Fibroblast of the conjunctiva (primary cell): ENCODE measurements around the gene SRGAP2C.
"Not testable (repeated sequence)": the region's sequence is repeated elsewhere in the genome, so short reads cannot be mapped to it uniquely, and the experiment has no call there.

Experiments
- DNase-seq: peaks from one replicate; pipeline ENCODE4 v3.0.0-alpha.2; 2010; ENCODE audit warnings: low read depth

SRGAP2C gene

DNA sequence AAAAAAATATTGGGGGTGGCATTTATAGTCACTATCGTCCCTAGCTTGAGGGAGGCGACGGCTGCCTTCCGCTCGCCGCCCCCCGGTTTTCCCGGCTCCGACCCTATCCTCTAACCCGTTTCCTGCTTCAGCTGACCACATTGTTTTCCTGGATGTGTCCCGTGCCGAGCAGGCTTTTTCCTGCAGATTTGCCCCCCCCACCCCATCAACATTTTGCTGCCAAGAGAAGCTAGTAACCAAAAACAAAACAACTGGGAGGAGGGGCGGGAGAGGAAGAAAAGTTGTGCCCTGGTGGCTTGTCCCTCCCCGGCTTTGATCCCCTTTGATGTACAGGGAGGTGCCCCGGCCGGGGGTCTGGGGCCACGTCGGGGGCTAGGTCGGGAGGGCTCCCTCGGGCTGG lies 1.4 kb downstream of the SRGAP2C start:
- not testable (repeated sequence) for DNase-seq

DNA sequence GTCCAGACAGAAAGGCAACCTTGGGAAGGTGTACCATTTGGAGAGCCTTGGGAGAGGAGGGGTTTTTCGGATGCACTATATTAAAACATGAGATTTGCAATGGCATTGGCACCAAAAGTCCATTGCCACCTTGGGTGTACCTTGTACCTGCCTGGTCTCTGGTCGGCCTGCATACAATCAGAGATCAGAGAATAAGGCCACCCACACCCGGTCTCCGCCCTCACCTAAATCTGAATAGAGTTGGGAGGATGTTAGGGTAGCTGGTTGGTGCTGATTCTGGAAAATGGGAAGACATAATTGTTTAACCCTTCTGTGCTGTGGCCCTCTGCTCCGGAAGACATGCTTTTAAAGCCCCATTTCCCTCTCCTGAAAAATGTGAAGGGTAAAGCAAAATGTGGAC lies 3.1 kb downstream of the SRGAP2C start:
- not testable (repeated sequence) for DNase-seq

DNA sequence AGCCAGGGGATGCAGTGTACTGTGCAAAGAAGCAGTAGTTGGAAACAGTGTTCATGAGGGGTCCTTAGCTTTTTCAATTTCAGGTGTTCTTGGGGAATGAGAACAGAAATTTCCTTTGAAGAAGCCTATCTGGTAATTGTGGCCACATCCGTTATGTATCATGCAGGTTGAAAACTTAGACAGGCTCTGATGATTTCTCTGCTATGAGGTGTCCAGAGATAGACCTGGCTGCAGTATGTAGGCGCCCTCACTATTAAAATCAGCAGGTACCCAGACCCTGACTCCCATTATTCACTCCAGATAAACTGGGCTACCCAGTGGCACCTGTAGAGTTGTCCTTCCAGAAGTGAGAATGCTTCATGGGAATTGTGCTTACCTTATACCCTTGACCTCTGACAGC lies 7.7 kb downstream of the SRGAP2C start:
- not testable (repeated sequence) for DNase-seq

DNA sequence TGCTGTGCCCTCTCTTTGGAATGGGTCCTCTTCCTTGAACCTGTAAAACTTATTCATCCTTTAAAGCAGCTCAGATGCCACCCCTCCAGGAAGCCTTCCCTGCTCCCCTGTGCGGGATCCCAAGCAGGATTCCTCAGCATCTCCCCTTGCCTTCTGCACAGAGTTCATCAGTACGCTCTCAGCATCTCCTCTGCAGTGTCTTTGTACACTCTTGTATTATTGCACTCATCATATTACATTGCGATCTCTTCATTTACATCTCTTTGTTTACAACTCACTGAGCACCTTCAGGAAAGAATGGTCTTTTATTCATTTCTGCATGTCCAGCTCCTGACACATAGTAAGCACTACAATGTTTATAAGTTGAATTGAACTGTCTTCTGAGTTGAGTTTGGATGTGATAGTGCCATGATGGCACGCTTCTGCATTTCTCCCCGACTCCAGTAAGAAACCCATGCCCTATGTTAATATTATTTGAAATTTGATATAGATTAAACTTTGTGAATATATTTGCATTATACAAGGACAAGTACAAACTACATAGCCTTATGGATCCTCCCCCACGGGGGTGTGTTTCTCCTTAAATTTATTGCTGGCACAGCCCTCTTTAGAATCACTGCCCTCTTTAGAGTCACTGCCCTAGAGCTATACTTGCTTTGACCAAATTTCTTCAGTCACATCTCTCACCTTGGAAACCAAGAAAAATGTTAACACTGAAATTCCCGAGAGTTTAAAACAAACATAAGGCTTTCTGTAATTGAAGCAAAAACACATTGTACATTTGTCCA lies 12.5 kb downstream of the SRGAP2C start:
- not testable (repeated sequence) for DNase-seq

DNA sequence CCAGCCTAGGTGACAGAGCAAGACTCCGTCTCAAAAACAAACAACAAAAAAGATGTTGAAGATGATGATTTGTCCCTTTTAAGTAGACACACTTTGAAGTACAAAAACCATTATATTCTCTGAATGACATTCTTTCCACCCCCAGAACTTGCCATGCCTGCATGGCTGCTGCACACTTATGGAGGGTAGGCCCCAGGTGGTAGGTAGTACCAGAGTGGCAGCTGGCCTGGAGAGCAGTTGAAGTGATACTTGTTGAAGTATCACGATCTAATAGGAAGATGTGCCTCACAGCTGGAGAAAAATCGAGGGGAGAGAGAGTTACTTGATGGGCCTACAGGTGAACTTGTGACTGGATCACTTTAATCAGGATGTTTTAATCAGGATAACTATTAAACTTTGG lies 15.0 kb downstream of the SRGAP2C start:
- not testable (repeated sequence) for DNase-seq

DNA sequence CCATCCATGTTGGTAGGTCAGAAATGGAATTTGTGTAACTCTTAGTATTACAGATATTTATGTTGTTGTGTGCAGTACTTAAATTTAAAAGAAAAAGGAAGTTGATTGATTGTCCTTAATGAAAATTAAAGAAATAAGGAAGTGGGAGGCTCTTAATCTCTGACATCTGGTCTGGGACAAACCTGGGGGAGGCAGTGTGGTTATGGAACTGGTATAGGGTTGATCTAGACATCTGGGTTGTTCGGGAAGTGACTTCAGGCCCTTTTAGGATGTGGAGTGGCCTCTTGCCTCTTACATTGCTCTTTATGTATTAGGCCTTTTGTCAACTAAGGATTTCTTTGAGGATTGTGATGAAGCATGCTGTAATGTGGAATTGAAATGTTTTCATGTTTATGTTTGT lies 15.5 kb downstream of the SRGAP2C start:
- DNase-seq, result not testable (repeated sequence)

DNA sequence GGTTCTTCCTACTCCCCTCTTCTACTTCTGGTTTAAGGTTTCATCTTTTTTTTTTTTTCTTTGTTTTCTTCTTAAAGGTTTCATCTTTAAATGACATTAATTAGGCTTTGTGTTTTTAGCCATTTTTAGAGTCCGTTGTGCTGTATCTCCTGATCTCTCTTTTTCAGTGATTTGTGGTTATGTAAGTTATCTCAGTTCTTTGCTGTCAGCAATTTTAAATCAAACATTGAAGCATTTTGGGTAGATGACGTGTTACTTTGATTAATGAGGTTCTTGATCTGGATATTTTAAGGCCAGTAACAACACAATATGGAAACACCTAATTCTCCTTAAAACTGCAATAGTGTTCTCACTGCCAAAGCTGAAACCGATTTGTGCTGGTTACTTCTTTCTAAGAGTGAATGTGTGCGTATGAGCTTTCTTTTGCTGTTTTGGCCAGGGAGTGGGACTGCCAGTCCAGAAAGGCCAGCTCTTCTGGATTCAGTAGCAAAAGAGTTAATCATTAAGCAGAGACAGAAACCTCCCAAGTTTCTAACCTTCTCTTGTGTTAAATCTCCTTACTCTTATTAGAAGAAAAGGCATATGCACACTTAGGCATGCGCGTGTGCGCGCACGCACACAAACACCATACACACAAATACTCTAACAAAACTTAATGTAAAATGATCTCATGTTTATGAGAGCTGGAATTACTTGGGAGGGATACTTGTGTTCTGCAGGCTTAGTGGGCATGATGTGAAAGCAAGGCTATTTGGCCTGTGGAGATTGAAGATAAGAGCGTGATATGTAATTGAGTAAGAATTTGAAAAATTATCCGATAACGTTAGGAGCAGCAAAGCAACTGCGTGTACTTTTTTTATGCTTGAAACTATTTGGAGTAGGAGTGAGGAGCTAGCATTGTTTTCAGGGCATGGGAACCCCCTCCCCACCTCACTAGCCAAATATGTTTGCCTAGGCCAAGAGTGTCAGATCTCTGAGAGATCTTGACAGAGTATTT lies 16.5 kb downstream of the SRGAP2C start:
- not testable (repeated sequence) for DNase-seq

DNA sequence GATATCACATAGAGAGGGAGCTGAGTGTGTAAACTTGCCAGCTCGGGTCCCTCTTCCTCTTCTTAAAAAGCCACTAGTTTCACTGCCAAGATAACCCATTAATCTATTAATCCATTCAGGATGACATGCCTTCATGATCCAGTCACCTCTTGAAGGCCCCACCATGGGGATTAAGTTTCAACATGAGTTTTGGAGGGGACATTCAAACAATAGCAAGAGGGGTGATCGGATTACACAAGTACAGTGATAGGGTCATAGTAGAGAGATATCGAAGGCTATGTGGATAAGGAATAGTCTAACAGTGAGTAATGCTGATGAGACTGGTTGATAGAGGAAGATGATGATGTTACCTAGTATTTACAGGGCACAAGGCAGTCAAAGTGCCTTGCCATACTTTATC lies 18.2 kb downstream of the SRGAP2C start:
- not testable (repeated sequence) for DNase-seq

DNA sequence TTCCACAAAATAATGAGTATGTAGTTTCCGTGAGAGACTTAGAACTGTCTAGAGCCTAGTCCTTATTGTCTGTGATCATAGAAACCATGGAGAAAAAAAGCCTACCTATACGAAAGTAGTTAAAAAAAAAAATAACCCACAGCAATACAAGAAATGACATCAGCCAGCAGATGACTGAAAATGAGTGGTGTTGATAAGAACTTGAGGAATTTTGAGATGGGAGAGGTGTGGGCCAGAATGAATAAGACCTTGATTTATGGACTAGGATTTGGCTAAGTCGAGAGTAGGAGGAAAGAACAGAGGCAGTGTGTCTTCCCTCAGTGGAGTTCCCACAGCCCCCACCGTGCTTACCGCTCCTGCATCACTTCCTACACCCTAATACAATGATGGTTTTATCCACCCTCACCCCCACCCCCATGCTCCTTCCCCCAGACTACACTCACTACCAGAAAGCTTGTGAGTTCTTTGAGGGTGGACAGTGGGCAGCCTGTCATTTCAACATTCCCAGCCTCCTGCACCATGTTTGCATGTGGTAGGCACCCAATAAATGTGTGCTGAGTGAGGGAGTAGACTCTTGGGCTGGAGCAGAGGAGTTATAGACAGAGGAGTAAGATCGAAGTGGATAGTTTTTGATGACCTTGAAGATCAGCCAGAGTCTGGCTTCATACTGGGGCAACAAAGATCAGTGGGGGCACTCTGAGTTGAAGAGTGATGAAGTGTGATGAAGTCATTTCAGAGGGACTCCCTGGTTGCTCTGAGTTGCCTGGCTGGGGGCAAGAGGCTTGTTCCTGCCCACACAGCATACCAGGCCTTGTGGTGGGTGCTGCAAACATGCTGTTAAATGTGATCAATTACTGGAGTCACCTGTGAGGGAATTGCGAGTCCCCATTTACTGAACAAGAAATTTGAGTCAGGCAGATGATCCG lies 21.3 kb downstream of the SRGAP2C start:
- DNase-seq, result not testable (repeated sequence)

DNA sequence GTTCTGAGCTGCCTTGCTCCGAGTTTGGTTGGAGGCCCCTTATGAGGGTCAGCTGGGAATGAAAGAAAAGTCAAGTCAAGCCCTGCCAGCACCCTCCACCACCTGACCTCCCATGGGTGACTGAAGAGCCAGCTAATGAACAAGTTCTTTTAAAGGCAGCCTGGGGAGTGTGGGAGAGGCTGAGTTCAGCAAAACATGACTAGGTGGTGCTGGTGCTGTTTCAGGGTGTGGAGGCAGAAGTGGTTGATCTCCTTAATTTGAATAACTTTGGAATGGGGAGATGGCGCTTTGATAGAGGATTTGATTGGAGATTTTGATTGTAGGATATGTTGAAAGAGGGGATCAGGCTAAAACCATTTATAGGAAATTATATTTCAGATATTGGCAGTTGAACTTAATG lies 22.6 kb downstream of the SRGAP2C start:
- DNase-seq, result not testable (repeated sequence)

DNA sequence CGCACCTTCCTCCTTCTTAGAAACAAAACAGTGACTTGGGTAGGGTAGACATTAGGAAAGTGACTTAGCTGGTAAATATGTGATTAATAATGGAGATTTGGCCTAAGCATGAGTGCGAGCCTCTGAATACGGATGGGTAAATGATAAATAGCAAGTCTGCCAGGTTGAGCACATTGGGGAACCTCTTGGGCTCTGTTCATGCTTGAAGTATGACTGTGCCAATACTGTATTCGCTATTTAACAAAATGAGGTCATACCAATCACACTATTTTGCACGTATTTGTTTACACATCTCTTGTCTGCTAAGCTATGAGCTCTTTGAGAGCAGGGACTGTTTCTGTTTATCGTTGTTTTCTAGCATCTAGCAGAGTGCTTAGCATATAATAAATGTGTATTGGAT lies 23.6 kb downstream of the SRGAP2C start:
- DNase-seq, result not testable (repeated sequence)

DNA sequence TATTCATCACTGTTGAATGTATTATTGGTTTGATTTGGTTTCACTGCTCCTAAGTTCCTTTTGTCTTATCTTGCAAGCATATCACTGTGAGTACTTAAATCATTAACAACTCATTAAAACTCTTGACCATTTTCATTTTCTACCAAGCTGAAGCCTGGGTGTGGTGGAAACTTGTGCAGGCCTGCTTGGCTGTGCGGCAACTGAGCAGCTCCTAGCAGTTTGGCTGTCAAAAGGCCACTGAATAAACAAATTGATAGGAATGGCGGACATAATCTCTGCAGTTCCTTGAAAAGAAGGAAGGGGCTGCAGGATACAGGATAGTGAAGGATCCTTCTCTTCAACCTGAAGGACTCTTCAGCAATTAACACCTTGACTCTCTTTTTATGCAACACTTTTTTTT lies 26.0 kb downstream of the SRGAP2C start:
- not testable (repeated sequence) for DNase-seq

DNA sequence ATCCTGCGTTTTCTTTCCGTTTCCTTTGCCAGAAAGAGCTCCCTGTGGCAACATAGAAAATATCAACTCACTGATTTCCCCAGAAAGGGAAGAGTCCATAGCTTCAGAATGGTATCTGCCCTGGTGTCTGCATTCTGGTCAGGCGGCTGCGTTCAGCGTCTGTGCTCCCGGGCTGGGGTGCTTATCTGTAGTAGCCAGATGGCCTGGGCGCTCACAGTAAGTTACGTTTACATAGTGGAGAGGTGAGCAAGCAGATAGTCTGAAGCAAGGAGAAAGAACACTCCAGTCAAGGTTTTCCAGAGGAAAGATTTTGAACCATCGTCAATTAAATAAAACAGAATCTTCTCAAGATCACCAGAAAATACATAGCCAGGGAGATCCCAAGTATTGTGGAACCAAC lies 28.7 kb downstream of the SRGAP2C start:
- DNase-seq, result not testable (repeated sequence)

DNA sequence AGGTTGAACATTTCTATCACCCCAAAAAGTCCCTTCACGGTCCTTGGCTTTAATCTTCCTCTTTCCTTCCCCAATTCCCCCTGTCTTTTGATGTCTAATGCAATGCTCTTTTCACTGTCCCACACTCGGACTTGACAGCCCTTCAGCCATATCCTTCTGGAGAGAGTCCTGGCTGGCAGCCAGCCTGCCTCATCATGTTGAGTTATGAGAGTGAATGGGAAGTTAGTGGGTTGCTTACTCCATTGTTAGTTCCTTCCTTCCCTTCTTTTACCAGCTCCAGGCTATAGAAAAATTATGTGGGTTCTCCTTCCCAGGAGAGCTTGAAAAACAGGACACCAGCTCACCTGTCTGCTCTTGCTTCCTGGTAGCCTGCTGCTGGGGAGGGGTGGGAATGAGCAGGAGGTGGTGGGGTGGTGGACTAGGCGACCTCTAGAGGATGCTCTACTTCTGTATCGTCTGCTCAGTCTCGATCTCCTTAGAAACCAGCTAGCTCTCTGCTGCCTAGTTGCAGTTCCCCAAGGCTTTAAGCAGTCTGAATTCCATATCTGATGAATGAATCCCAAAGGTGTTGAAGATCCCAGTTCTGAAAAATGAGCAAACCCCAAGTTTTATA lies 29.9 kb downstream of the SRGAP2C start:
- DNase-seq, result not testable (repeated sequence)

DNA sequence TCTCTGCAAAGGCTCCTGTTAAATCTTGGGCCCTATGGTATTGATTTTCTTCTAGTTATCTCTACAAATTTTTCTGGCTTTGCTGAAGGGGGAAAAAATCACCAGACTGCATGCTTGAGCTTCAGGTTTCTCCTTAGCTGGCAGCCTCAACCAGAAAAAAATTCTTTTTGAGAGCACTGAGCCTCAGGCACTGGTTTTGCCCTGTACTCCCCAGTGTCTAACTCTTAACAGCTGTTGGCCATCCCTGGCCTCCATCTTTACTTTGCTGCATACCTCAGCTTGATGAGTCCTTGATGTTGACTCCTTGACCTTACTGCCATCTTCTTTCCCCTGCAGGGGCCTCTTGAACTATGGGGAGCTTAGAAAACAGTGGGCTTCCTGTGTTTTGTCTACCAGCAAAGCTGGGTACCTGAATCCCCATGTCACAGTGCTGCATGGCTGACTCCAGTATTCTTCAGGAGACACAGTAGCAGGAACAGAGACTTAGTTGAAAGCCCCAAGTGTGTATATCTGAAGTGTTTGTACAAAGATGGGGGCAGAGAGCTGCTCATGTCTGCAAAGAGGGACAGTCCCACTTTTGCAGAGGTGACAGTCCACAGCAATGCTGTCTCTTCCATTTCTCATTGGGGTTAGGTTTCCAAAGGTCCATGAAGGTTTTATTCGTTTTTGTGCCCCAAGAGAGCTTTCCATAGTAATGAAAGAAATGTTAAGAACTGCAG lies 31.1 kb downstream of the SRGAP2C start:
- DNase-seq, result not testable (repeated sequence)

DNA sequence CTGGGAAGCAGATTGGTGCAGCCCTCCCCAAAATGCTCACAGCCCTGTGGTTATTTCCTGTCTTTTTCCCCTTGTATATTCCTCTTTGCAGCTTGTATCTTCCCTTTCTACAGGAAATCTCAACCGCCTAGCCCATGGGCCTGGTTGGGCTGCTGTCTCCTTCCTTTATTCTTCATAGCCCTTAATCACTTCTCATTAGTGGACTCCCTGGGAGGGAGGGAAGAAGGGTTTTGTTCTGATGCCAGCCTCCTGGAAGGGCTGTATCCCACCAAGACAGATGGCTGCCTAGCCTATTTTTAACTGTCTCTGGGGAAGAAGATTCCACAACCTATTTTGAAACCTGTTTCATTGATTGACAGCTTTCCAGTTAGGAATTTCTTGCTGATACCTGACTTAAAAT lies 31.9 kb downstream of the SRGAP2C start:
- DNase-seq, result not testable (repeated sequence)

DNA sequence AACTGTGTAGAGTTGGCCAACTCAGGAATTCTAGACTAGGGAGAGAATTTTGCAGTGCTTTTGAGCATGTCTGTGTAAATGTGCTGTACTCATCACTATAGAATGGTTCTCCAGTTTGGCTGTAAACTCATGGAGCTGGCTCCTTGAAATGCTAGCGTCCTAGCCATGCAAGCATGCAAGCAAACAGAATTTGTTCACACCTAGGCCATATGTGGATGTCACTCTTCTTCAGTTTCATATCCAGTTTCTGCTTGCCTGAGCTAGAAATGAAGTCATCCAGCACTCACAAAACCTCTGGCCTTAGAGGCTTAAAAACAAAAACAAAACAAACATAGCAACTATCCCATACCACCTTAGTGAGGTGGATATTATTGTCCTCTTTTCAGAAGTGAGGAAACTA lies 37.0 kb downstream of the SRGAP2C start:
- not testable (repeated sequence) for DNase-seq

DNA sequence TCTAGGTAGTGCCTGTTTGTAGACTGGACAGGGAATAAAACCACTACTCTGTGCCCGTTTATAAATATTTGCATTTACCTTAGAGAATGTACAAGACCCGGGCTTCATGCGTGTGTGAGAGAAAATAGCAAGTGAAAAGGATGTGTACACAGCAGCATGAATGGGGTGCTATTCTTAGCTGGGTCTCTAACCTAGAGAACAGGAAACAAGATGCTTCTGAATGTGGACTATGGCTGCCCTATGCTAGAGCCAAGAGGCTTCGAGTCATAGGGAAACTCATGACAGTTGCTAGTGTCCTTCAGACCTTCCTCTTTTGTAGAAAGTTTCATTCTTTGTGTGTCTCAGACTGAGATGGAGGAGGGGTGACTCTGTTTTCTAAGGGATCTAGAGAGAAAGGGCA lies 39.9 kb downstream of the SRGAP2C start:
- DNase-seq, result not testable (repeated sequence)

DNA sequence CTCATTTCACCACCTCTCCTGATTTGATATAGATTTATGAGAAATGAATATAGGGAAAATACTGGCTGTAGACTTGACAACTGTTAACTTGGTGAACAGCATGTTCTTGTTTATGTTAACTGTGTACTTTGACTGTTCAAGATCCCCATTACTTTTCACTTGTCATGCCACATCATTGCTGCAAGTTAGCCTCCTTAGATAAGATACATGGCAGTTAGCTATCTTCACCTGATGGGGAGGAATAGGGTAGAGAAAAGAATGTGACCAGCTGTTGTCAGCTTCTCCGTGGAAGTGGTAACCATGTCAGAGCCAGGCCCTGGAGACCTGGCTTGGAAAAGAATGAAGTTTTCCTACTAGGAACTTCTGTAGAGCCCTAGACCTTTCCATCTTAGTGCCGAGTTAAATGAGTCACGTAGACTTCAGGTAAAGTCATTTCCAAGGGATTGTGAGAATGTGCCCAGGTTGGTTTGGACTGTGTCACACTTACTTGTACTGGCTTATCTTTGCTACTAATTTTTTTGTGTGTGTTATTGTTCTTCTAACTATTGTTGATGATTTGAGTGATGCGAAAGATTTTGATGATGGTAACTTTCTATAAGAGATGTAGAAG lies 41.6 kb downstream of the SRGAP2C start:
- not testable (repeated sequence) for DNase-seq

DNA sequence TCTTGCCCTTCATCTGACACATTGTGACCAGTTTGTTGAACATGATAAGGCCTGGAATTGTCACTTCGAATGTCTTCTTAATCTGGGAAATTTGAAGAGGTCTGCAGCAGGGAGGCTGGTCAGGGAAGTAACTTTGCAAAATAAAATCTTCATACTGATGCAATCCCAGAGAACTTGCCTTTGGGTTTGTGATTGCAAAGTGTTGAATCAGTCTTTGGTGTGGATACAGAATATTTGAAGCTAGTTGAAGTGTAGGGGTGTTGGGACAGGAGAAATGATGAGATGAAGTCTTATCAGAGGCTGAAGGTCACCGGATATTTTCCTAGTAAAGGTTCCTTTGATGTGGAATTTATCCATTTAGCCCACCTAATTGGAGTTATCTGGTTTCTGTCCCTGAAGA lies 42.1 kb downstream of the SRGAP2C start:
- DNase-seq, result not testable (repeated sequence)
